ENCODE results near the gene SCN2A.
"Not testable (repeated sequence)": the region's sequence is repeated elsewhere in the genome, so short reads cannot be mapped to it uniquely, and the experiment has no call there.

DNA sequence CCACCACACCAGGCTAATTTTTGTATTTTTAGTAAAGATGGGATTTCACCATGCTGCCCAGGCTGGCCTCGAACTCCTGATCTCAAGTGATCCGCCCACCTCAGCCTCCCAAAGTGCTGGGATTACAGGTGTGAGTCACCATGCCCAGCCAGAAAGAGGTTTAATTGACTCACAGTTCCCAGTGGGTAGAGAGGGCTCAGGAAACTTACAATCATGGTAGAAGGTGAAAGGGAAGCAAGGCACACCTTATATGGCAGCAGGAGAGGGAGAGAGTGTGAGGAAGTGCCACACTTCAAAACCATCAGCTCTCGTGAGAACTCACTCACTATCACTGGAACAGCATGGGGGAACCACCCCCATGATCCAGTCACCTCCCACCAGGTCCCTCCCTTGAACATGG lies 159.4 kb downstream of the SCN2A start:
- TF ChIP-seq, protein P1, sequence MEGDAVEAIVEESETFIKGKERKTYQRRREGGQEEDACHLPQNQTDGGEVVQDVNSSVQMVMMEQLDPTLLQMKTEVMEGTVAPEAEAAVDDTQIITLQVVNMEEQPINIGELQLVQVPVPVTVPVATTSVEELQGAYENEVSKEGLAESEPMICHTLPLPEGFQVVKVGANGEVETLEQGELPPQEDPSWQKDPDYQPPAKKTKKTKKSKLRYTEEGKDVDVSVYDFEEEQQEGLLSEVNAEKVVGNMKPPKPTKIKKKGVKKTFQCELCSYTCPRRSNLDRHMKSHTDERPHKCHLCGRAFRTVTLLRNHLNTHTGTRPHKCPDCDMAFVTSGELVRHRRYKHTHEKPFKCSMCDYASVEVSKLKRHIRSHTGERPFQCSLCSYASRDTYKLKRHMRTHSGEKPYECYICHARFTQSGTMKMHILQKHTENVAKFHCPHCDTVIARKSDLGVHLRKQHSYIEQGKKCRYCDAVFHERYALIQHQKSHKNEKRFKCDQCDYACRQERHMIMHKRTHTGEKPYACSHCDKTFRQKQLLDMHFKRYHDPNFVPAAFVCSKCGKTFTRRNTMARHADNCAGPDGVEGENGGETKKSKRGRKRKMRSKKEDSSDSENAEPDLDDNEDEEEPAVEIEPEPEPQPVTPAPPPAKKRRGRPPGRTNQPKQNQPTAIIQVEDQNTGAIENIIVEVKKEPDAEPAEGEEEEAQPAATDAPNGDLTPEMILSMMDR (IDR thresholded peaks at IDR 0.05), result not testable (repeated sequence)
- not testable (repeated sequence) for TF ChIP-seq POLR2A (IDR thresholded peaks at IDR 0.05)

All from body of pancreas (tissue), 4 donors.